OCI-LY7 (cell line): Measurements from ENCODE around the gene ABCB11. TPM values are rescaled to one million over a fixed set of nuclear protein-coding genes. Genes with fewer than 3 reads are reported as not detected.

Experiments used
- BruUV-seq: library from RNA; stranded (reverse); fragments of 400-500 nt; replicated peaks from 2 replicates; lab custom pipeline; 2021; lab: Mats Ljungman, UMichigan
- CTCF ChIA-PET: fragments of 300-600 bp; sonication (Branson Sonifier 250); formaldehyde crosslinking; loops from one replicate; lab custom pipeline; 2022; ENCODE audit warnings: antibody characterized with exemption; ENCODE audit not compliant: unreplicated experiment; lab: Charles Lee
- POLR2A ChIA-PET: fragments of 300-600 bp; sonication (Branson Sonifier 250); formaldehyde crosslinking; loops from one replicate; lab custom pipeline; 2022; ENCODE audit warnings: antibody characterized with exemption; lab: Charles Lee
- DNase-seq: peaks from one replicate; pipeline ENCODE4 v3.0.0-alpha.2; 2015; ENCODE audit warnings: low spot score
- H2AFZ ChIP-seq: fragments of 200-600 bp; sonication (generic), shearing (Covaris generic); 2 replicates; pipeline ENCODE4 v1.6.1; 2014; ENCODE audit warnings: mild to moderate bottlenecking, antibody characterized with exemption, low read length, moderate library complexity
- H3K27ac ChIP-seq: fragments of 200-600 bp; sonication (generic); 2 replicates; pipeline ENCODE4 v1.5.1; 2014; ENCODE audit warnings: mixed run types, low read depth, mild to moderate bottlenecking, moderate library complexity, low read length, inconsistent platforms; ENCODE audit not compliant: poor library complexity, severe bottlenecking
- H3K36me3 ChIP-seq: fragments of 200-600 bp; sonication (generic); 2 replicates; pipeline ENCODE4 v1.6.1; 2014; ENCODE audit warnings: mild to moderate bottlenecking, antibody characterized with exemption, low read length, moderate library complexity, mixed read lengths; ENCODE audit not compliant: insufficient read depth
- H3K4me1 ChIP-seq: fragments of 200-600 bp; sonication (generic); 2 replicates; pipeline ENCODE4 v1.5.1; 2014; ENCODE audit warnings: mild to moderate bottlenecking, low read length; ENCODE audit not compliant: insufficient read depth, poor library complexity, severe bottlenecking
- H3K4me2 ChIP-seq: fragments of 200-600 bp; sonication (generic); 2 replicates; pipeline ENCODE4 v1.6.1; 2014; ENCODE audit warnings: mild to moderate bottlenecking, low read length
- H3K4me3 ChIP-seq: fragments of 200-600 bp; sonication (generic); 2 replicates; pipeline ENCODE4 v1.5.1; 2014; ENCODE audit warnings: mild to moderate bottlenecking, low read depth, low read length; ENCODE audit not compliant: poor library complexity, severe bottlenecking
- H3K79me2 ChIP-seq: fragments of 200-600 bp; sonication (generic); 2 replicates; pipeline ENCODE4 v1.6.1; 2016; ENCODE audit warnings: low read depth, mild to moderate bottlenecking, low read length, moderate library complexity, mixed read lengths; ENCODE audit not compliant: insufficient read depth
- H3K9me2 ChIP-seq: fragments of 200-600 bp; sonication (generic); 2 replicates; pipeline ENCODE4 v1.6.1; 2016; ENCODE audit warnings: mild to moderate bottlenecking, low read length, mixed read lengths; ENCODE audit not compliant: insufficient read depth
- H3K9me3 ChIP-seq: fragments of 200-600 bp; sonication (generic); 2 replicates; pipeline ENCODE4 v1.6.1; 2014; ENCODE audit warnings: mild to moderate bottlenecking, mixed run types, low read length, mixed read lengths
- H4K20me1 ChIP-seq: fragments of 200-600 bp; sonication (generic); 2 replicates; pipeline ENCODE4 v1.6.1; 2014; ENCODE audit warnings: mild to moderate bottlenecking, antibody characterized with exemption, low read length, moderate library complexity, mixed read lengths; ENCODE audit not compliant: insufficient read depth
- CTCF ChIP-seq: fragments of 200-600 bp; sonication (generic); conservative IDR thresholded peaks from 2 replicates; pipeline ENCODE4 v1.5.1; 2014; ENCODE audit warnings: mild to moderate bottlenecking, antibody characterized with exemption, low read length, moderate library complexity, mixed read lengths
- EZH2phosphoT487 ChIP-seq: fragments of 200-600 bp; sonication (generic); IDR thresholded peaks from 2 replicates; pipeline ENCODE4 v1.6.1; 2018; ENCODE audit warnings: low read depth, borderline replicate concordance, mild to moderate bottlenecking, mixed run types, antibody characterized with exemption, low read length, moderate library complexity, mixed read lengths
- intact Hi-C: fragments of 100-400 bp; cut with micrococcal nuclease; formaldehyde crosslinking; loops from one replicate; pipeline ENCODE4 v1.10.0; 2022; ENCODE audit not compliant: unreplicated experiment
- total RNA-seq, 2 experiments: library from RNA; depleted of rRNA in 1 of 2; stranded (reverse); fragments of >200 nt in 1 of 2; shearing (Covaris generic) in 1 of 2; gene quantifications; 2 replicates each; pipeline ENCODE4 v1.2.3, GENCODE V29; 2014 to 2022

Gene ABCB11
- total RNA-seq, 2 experiments from 2014 or later, result 0.04 TPM; not detected in 1

DNA sequence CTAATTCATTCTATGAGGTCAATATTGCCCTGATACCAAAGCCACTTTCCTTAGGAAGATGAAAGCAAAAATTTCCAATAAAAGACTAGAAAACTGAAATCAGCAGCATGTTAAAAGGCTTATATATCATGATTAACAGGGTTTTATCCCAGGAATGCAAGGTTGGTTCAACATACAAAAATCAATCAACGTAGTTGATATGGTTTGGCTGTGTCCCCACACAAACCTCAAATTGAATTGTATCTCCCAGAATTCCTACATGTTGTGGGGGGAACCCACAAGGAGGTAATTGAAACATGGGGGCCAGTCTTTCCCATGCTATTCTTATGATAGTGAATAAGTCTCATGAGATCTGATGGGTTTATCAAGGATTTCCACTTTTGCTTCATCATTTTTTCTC lies 11.7 kb upstream of the ABCB11 start:
- H3K36me3 ChIP-seq, result no peaks in the 10 kb centered on the region
- TF ChIP-seq EZH2phosphoT487 (no peak), CTCF (no peak)
- ChIA-PET POLR2A (no interaction called here), CTCF (no interaction called here)
- H3K79me2 ChIP-seq, result no peaks in the 10 kb centered on the region
- no peaks in the 10 kb centered on the region for H4K20me1 ChIP-seq
- H2AFZ ChIP-seq, result no peak overlapping the region
- no peaks in the 10 kb centered on the region for H3K9me2 ChIP-seq
- intact Hi-C loops, result no loop called here
- no peak overlapping the region for H3K4me2 ChIP-seq
- no peak overlapping the region for H3K27ac ChIP-seq
- no TSS peak for BruUV-seq
- no peaks in the 10 kb centered on the region for H3K4me1 ChIP-seq
- 0 out of 2 replicates have a peak, but pooled peaks cover 7% of the 10 kb centered on the region for H3K9me3 ChIP-seq
- H3K4me3 ChIP-seq, result no peak overlapping the region
- DNase-seq, result no peak

DNA sequence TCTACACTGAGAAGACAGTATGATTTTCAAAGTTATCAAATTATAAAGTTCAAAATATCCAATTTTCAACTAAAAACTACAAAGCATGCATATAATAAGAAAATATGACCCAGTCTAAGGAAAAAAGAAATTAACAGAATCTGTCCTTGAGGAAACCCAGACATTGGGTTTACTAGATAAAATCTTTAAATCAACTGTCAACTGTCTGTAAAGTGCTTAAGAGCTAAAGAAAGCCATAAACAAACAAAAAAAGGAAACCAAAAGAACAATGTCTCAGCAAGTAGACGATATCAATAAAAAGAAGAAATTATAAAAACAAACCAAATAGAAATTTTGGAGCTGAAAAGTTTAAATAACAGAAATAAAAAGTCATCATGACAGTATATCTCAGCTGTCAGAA lies 10.5 kb upstream of the ABCB11 start:
- Histone ChIP-seq H4K20me1 (no peaks in the 10 kb centered on the region), H3K36me3 (no peaks in the 10 kb centered on the region), H3K27ac (no peak overlapping the region), H3K4me2 (no peak overlapping the region), H3K4me3 (no peak overlapping the region), H3K79me2 (no peaks in the 10 kb centered on the region), H3K4me1 (no peaks in the 10 kb centered on the region), H3K9me2 (no peaks in the 10 kb centered on the region), H2AFZ (no peak overlapping the region), H3K9me3 (0 out of 2 replicates have a peak, but pooled peaks cover 7% of the 10 kb centered on the region)
- POLR2A ChIA-PET, result no interaction called here
- no peak for TF ChIP-seq EZH2phosphoT487
- TF ChIP-seq CTCF, result no peak
- intact Hi-C loops, result no loop called here
- BruUV-seq, result no TSS peak
- CTCF ChIA-PET, result no interaction called here
- DNase-seq, result no peak

GRCh38 chr2:169039702-169040101 lies 8.6 kb upstream of the ABCB11 start:
- DNase-seq, result no peak
- TF ChIP-seq EZH2phosphoT487, result no peak
- no peak for TF ChIP-seq CTCF

More at GRCh38 chr2:169039702-169040101, 8.6 kb upstream of the ABCB11 start:
- no peak overlapping the region for H2AFZ ChIP-seq
- no peaks in the 10 kb centered on the region for H3K9me2 ChIP-seq
- BruUV-seq, result no TSS peak
- no peaks in the 10 kb centered on the region for H3K36me3 ChIP-seq
- H3K79me2 ChIP-seq, result no peaks in the 10 kb centered on the region
- intact Hi-C loops, result no loop called here
- 0 out of 2 replicates have a peak, but pooled peaks cover 7% of the 10 kb centered on the region for H3K9me3 ChIP-seq
- ChIA-PET CTCF (no interaction called here), POLR2A (no interaction called here)
- H3K4me3 ChIP-seq, result no peak overlapping the region
- no peaks in the 10 kb centered on the region for H4K20me1 ChIP-seq
- H3K27ac ChIP-seq, result no peak overlapping the region
- no peaks in the 10 kb centered on the region for H3K4me1 ChIP-seq
- no peak overlapping the region for H3K4me2 ChIP-seq
